CD4-positive, alpha-beta T cell treated with Interleukin-2 at 100 ng/mL for 4 hours (primary cell): ENCODE results near the gene SLIT1.
A peak's percentile ranks its signal among the peaks of the same experiment; 100 is the strongest.

Source experiments
- DNase-seq: peaks from one replicate; pipeline ENCODE4 v3.0.0-alpha.2; 2020; ENCODE audit warnings: low spot score

SLIT1 gene

GRCh38 chr10:97185326-97186058 is at the start of gene SLIT1:
SLIT1 (minus strand) TSS chr10:97185959; CDS start chr10:97185674, 285 bp downstream.
- no peak for DNase-seq

DNA sequence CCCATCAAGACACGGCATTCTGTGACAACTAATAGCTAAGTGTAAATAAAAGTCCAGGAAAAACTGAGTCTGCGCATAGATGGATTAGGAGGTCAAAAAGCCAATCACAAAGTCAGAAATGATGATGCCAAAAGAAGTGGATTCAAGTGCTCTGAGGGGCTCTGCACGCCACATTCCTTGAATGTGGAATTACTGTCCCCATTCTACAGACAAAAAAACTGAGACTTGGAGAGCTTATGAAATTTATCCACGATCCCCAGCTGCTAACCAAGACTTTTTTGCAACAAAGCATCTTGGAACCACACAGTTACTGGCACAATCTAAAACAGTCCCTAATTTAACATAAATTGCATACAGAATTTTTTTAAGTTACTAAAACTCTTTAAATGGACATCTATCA is 49.6 kb upstream of the SLIT1 start:
- DNase-seq: no peak

DNA sequence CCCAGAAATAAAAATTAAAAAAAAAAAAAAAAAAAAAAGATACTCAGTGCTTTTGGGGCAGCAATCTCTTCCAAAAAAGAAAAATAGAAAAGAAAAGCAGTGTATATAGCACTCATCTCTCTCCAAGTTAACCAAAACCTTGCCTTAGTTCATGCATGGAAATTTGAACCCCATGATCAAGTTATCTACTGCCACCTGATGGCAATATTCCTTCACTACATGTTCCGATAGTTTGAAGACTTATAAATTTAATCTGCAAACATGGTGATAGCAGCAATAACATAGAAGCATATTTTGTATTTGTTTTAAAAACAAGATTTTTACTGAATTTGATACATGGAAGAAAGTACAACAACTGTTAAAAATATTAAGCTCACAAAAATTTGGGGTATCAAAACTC is 48.6 kb upstream of the SLIT1 start:
- DNase-seq: peak; percentile 16

DNA sequence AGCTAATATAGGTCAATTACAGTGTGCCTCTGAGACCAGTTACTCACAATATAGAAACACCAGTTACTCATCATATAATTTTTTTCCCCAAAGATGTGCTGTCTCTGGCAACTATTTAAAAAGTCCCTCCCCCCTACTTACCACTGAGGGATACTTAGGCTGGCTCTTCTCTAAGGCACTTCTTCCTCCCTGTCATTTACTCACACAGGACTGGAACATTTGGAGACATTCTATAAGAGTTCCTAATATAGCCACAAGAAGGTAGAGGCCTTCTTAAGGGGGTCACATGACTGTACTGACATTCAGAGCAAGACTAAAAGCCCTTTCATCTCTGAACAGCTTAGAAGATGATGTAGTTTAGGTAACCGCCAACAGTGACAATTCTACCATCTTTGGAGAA is 44.4 kb upstream of the SLIT1 start:
- no peak for DNase-seq

GRCh38 chr10:97229322-97230015 is 43.7 kb upstream of the SLIT1 start:
- DNase-seq: no peak

DNA sequence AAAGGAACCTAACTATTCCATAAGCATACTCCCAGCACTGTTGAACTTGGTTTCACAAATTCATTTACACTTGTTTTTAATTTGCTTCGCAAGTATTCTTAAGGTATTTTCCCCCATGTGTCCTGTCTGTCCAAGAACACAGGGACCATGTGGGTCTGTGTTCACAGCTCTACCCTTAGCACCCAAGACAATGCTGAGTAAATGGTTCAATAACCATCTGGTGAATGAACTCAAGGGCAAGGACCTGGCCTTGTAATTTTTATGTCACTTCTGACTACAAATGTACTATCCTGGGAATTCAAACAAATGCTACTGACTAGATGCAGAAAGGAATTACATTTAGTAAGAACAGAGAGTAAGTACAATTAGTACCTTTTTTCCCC is 43.0 kb upstream of the SLIT1 start:
- DNase-seq: no peak

DNA sequence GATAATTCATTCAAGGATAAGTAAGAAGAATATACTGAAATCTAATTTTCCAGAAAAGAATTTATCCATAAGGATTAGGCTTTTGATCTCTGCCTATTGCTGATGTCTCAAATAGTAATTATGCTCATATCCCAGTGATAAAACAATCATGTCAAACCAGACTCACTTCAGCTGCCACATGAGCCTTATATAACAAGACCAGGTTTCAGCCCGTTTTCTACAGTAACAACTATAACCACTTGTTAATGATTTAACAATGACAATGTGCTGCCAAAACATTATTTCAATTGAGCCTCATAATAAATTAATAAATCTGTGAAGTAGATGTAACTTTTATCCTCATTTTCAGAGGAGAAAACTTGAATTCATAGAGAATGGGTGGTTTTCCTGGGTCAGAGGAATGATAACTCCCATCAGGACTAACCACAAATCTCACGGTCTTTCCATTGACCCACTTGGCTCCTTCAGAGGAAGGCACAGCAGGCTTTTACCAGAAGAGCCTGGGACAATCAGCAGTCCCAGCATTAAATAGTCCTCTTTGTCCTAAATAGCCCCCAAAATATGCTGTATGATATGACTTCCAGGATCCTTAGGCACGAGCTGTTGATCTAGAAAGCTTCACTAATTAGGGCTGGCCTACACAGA is 42.5 kb upstream of the SLIT1 start:
- no peak for DNase-seq

DNA sequence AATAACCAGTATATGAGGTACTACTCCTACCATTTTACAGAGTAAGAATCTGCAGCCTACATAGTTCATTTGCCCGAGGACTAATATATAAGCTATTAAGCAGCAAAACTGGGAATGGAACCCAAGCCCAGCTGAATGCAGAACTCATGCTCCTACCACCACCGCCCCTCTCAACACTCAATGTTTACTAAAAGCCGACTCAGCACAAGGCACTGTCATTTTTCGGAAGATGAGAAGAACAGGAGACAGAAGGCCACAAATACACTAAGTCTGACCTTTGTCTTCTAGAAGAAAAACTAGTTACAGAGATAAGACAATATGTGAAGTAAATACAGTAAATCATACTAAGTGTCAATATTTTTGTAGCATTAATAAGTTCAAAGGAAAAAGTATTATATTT is 40.6 kb upstream of the SLIT1 start:
- DNase-seq: no peak

GRCh38 chr10:97224483-97225435 is 39.0 kb upstream of the SLIT1 start:
- no peak for DNase-seq

DNA sequence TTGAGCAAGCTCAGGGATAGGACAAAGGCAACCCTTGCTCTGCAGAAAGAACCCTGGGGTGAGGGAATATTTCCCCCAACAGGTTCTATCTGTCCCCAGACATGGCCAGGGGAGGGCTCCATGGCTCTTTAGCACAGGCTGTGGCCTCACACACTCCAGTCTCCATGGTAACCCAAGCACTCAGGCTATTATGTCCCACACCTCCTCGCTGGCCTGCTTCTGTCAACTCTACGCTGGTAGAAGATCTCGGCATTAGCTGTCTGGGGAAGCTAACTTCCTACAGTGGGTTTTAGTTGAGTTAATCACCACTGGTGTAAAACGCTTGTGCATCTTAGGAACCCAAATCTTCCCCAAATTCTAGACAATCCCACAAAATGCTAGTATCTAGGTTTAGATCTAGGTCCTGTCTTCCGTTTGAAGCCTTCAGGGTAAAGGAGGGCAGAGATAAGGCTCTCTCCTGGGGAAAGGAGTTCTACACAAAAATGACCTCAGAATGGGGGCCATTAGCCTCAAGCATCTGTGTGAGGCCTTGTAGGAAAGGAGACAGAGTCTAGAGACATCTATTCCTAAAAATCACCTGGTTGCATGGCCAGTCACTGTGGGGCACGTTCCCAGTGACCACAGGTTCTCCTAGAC is 36.7 kb upstream of the SLIT1 start:
- DNase-seq: no peak

GRCh38 chr10:97220355-97220754 is 34.6 kb upstream of the SLIT1 start:
- DNase-seq: no peak

DNA sequence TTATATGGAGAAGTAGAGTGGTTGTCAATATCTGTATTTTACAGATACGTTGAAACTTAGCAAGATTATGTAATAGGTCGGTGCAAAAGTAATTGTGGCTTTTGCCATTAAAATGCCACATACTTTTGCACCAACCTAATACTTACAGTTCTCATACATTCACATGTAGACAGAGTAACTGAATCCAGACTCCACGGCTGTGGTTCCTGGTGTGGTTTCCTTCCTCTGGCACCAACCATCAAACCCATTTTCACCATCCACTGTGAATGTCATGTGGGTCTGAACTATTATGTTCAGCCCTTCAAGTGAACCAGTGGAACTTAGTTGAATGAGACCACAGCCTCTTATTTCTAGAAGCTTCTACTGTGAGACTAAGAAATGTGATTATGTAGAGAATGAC is 31.5 kb upstream of the SLIT1 start:
- no peak for DNase-seq

- DNase-seq: no peak
Observed at GRCh38 chr10:97215619-97216260, 30.0 kb upstream of the SLIT1 start.

DNA sequence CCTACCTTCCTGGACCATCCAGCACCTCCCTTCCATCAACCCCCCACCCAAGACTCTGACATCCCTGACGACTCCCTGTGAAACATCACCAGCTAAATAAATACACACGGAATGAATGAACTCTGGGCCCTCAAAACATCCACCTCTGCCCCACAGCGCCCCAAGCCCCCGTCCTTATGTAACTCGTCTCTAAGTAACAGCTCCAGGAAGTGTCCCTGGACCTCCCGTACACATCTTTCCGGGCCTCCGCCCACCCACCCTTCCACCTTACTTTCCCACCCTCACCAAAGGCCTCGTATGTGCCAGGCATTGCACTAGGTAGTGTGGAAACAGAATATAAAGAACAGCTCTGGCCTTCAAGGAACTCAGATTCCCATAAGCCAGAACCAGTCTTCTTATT is 27.7 kb upstream of the SLIT1 start:
- no peak for DNase-seq

DNA sequence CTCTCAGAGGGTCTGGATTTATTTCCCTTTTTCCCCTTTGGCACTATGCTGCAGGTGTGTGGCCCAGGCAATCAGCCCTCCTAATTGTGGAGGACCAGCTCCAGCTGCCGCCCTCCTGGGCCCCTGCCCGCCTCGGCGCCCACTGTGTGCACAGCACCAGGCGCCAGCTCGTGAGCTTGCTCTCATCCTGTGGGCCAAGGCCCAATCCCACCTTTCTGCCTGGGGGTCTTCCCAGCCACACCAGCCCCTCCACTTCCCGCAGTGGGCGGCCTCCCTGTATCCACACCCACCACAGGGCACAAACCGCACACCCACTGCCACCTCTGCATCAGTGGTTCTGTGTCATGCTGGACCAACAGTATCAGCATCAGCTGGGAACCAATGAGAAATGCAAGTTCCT is 25.5 kb upstream of the SLIT1 start:
- DNase-seq: no peak

GRCh38 chr10:97210543-97210960 is 24.8 kb upstream of the SLIT1 start:
- peak; percentile 68 for DNase-seq

DNA sequence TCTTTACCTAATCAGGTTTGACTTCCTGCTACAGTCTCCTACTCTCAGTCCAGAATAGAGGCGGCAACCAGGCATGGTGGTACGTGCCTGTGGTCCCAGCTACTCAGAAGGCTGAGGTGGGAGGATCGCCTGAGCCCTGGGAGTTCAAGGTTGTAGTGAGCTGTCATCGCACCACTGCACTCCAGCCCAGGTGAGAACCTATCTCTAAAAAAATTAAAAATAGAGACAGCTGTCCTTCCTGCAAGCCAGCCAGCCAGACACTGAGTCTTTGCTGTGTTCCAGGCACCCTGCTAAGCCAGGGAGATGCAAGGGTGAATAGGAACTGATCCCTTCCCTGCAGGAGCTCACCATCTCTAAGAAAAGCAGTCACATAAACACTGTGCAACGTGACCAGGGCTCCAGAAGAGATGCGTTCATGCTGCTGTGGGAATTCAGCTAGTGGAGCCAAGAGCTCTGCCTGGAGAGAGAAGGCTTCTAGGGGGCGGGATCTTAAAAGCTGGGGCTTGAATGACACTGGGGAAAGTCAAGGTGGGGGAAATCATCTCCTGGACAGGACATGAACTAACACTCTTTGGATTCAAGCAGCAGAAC is 22.1 kb upstream of the SLIT1 start:
- DNase-seq: no peak

DNA sequence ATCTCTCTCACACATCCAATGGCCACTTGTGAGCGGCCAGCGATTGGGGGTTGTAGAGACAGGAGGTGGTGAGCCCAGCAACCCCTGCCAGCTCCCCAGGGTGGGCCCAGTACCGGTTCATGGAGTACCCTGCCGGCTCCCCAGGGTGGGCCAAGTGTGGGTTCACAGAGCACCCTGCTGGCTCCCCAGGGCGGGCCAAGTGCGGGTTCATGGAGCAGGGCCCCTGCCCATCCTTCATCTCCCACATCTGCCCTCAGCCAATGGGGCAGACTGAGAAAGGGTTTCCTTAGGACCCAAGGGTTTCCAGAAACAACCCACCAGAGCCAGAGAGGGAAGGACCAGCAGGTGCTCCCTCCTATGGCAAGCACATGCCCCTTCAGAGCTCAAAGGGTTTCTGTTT is 21.4 kb upstream of the SLIT1 start:
- no peak for DNase-seq

DNA sequence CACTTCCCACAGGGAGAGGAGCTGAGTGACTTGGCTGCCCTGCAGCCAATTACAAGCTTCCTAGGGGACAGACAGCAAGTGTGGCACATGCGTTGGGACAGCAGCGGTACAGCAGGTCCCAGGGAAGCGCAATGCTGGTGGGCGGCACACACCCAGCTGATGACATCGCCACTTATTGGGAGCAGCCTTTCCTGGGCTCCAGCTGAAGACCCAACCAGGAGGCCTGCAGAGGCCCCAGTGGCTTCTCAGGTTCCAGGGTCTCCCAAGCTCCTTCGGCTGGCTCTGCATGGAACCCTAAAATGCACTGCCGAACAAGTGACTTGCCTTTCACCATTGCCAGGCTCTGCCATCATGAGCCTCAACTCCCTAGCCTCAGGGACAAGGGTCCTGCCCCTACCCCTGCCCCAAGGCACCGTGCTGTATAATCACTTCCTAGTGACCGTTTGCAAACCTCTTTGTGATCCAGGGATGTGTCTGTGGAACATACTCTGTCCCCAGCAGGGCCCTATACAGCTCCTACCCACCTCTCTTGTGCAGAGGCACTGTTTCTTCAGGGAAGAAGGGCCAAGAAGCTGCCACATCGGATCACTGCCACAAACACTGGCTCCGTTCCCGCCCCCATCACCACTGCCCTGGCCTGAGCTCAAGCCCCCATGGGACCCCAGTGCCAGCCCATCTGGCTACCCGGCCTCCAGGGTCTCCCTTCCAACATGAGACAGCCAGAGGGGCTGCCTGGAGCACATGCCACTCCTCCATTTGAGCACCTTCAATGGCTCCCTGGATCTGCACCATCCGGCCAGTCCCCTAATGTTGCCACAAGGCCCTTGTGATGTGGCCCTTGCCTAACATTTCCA is 19.3 kb upstream of the SLIT1 start:
- DNase-seq: no peak

- no peak for DNase-seq
Observed at GRCh38 chr10:97203220-97203619, 17.5 kb upstream of the SLIT1 start.
